Ascending aorta (tissue), 2 donors: Measurements from ENCODE around the gene TRAPPC1. TPM values are rescaled to one million over a fixed set of nuclear protein-coding genes. Genes with fewer than 3 reads are reported as not detected.

Source experiments
- DNase-seq, 2 donors: peaks; one replicate each; pipeline ENCODE4 v3.0.0-alpha.2; 2019; ENCODE audit warnings: low spot score in 2 of 2
- H3K27ac ChIP-seq, 2 donors: fragments of 200-600 bp; sonication (generic); one replicate each; pipeline ENCODE4 v1.5.1; 2016 to 2017; ENCODE audit warnings: mild to moderate bottlenecking in 1 of 2
- H3K27me3 ChIP-seq: fragments of 200-600 bp; sonication (generic); one replicate; pipeline ENCODE4 v1.5.1; 2017
- H3K36me3 ChIP-seq, 2 donors: fragments of 200-600 bp; sonication (generic); one replicate each; pipeline ENCODE4 v1.5.1; 2016
- H3K4me1 ChIP-seq, 2 donors: fragments of 200-600 bp; sonication (generic); one replicate each; pipeline ENCODE4 v1.5.1; 2016 to 2017; ENCODE audit warnings: mild to moderate bottlenecking in 1 of 2
- H3K4me3 ChIP-seq, 2 donors: fragments of 200-600 bp; sonication (generic); one replicate each; pipeline ENCODE4 v1.5.1; 2016 to 2017; ENCODE audit warnings: mild to moderate bottlenecking in 1 of 2
- H3K9me3 ChIP-seq, 2 donors: fragments of 200-600 bp; sonication (generic); one replicate each; pipeline ENCODE4 v1.5.1; 2016
- intact Hi-C: fragments of 100-400 bp; cut with DNase I; formaldehyde crosslinking; loops from one replicate; pipeline ENCODE4 v1.15.1; 2023
- total RNA-seq: library from RNA; depleted of rRNA; stranded (reverse); fragments of >200 nt; gene quantifications from one replicate; pipeline ENCODE4 v1.1.0, GENCODE V29; 2016
- TF ChIP-seq, protein P1 (sequence below), 3 experiments: fragments of 200-600 bp in 2 of 3; fragments of 450-650 bp in 1 of 3; sonication (generic) in 2 of 3; IDR thresholded peaks; one replicate each; pipeline ENCODE4 v1.5.1; 2016 to 2019; ENCODE audit warnings: antibody characterized with exemption in 3 of 3, mild to moderate bottlenecking in 1 of 3, moderate library complexity in 1 of 3

TRAPPC1 gene
- total RNA-seq, 1 donor from 2014 or later, result 36.0 TPM

DNA sequence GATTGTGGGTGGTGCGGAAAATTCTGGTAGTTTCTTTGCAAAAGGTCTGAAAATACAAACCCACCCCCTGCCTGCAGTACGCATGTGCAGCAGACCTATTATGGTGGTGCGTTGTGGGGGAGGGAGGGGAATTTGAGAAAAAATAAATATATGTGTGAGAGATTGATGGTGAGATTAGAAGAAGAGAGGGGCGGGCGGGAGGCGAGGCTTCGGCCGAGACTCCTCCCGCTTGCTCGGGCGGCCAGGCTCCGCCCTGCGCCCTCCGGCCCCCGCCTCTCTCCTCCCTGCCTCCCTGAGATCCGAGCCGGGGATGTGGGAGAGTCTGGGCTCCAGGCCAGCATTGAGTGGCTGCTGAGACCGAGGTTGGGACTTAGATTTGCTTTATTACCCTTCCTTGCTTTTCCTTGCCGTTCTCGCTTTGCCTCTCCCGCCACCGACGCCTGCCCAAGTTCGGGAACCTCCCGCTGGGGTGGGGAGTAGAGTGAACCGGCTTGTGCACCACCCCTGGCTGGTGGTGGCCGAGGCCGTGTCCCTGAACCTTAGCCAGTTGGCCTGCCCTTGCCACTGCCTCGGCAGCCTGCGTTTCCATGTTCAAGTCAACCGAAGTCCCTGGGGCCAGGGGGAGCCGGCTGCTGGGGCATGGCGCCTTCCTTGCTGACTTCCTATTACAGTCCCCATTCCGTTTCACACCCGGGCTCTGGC is 44.1 kb downstream of the TRAPPC1 start:
- Histone ChIP-seq H3K4me3 (peak overlapping the region; percentile 77 to 95), H3K4me1 (peaks cover 19 to 28% of the 10 kb centered on the region in 2 donors), H3K27ac (peak overlapping the region; percentile 90 to 91), H3K36me3 (peaks cover 6 to 17% of the 10 kb centered on the region in 2 donors), H3K27me3 (no peaks in the 10 kb centered on the region), H3K9me3 (no peaks in the 10 kb centered on the region)
- peak; percentile 65 to 95 for DNase-seq
- intact Hi-C loops, result loop anchor here (1.0 to 2.0 kb wide), 5 partner anchors 25 to 53 kb away; partner anchors contain the start of genes CNTROB, KDM6B and NAA38
- TF ChIP-seq, protein P1, sequence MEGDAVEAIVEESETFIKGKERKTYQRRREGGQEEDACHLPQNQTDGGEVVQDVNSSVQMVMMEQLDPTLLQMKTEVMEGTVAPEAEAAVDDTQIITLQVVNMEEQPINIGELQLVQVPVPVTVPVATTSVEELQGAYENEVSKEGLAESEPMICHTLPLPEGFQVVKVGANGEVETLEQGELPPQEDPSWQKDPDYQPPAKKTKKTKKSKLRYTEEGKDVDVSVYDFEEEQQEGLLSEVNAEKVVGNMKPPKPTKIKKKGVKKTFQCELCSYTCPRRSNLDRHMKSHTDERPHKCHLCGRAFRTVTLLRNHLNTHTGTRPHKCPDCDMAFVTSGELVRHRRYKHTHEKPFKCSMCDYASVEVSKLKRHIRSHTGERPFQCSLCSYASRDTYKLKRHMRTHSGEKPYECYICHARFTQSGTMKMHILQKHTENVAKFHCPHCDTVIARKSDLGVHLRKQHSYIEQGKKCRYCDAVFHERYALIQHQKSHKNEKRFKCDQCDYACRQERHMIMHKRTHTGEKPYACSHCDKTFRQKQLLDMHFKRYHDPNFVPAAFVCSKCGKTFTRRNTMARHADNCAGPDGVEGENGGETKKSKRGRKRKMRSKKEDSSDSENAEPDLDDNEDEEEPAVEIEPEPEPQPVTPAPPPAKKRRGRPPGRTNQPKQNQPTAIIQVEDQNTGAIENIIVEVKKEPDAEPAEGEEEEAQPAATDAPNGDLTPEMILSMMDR (IDR thresholded peaks at IDR 0.05), result no peak

DNA sequence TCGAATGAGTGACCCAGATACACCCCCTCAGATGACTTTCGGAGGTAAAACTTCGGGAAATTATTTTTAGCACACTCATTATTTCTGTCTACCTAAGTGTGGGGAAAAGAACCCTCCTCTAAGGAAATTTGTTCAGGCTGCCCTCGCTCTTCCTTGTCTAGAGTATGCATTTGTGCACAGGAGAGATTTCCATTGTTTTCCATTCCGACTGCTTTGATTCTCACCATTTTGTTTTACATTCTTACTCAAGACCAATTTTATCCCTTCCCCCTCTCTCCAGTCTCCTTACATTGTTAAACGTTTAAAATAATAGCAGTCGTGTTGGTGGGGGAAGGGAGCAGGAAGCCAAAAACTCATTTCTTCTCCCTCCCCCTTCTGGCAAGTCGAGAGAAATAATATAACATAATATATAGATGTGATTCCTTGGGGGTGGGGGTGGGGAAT is 44.7 kb downstream of the TRAPPC1 start:
- Histone ChIP-seq H3K27me3 (no peaks in the 10 kb centered on the region), H3K36me3 (peaks cover 6 to 16% of the 10 kb centered on the region in 2 donors), H3K27ac (peak overlapping the region; percentile 90 to 91), H3K4me3 (peak overlapping the region; percentile 77 to 95), H3K4me1 (peaks cover 19 to 28% of the 10 kb centered on the region in 2 donors), H3K9me3 (no peaks in the 10 kb centered on the region)
- intact Hi-C loops, result loop anchor here (1.0 to 2.0 kb wide), 3 partner anchors 30 to 52 kb away; partner anchors contain the start of genes CNTROB, KDM6B and NAA38
- DNase-seq, result no peak
- TF ChIP-seq, protein P1 (IDR thresholded peaks at IDR 0.05), result no peak

DNA sequence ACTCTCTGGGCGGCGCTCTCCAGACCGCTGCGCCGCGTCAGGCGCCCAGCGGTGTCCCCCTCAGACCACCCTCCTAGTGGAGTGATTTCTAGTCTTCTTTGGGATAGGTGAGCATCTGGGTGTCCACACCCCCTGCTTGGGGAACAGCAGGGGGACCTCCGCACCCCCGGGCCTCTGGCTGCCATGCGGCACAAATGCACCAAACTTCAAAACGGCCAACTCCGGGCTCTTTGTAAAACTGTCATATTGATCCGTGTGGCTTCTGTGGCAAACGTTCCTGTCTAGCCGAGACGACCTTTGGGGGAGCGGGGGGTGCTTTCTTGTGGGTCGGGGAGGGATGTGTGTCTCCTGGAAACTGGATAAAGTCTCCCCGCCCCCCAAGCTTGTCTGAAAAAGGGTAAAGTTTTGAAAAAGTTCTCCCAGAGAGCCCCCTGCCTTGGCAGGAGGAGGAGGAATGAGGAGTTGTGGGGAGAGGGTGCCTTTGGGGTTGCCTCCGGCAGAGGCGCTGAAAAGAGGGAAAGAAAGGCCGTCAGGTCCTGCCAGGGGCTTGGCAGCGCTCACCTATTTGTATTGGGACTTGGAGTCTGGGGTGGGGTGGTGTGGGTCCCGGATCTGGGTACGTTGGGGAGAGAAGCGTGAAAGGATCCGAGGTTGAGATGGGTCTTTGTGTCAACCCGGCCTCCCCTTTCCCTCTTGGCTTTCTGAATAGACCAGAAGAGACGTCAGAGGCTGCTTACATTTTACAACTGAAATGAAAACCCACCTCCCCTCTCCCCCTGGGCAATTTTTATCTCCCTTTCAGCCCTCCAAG is 45.3 kb downstream of the TRAPPC1 start:
- Histone ChIP-seq H3K27me3 (no peaks in the 10 kb centered on the region), H3K4me3 (peak overlapping the region; percentile 77 to 95), H3K27ac (peak overlapping the region; percentile 90 to 91), H3K4me1 (peaks cover 19 to 28% of the 10 kb centered on the region in 2 donors), H3K36me3 (peaks cover 3 to 10% of the 10 kb centered on the region in 2 donors), H3K9me3 (no peaks in the 10 kb centered on the region)
- TF ChIP-seq, protein P1 (IDR thresholded peaks at IDR 0.05), result no peak
- intact Hi-C loops, result loop anchor here (1.0 to 2.0 kb wide), 3 partner anchors 29 to 52 kb away; partner anchors contain the start of genes CNTROB, KDM6B and NAA38
- no peak for DNase-seq

DNA sequence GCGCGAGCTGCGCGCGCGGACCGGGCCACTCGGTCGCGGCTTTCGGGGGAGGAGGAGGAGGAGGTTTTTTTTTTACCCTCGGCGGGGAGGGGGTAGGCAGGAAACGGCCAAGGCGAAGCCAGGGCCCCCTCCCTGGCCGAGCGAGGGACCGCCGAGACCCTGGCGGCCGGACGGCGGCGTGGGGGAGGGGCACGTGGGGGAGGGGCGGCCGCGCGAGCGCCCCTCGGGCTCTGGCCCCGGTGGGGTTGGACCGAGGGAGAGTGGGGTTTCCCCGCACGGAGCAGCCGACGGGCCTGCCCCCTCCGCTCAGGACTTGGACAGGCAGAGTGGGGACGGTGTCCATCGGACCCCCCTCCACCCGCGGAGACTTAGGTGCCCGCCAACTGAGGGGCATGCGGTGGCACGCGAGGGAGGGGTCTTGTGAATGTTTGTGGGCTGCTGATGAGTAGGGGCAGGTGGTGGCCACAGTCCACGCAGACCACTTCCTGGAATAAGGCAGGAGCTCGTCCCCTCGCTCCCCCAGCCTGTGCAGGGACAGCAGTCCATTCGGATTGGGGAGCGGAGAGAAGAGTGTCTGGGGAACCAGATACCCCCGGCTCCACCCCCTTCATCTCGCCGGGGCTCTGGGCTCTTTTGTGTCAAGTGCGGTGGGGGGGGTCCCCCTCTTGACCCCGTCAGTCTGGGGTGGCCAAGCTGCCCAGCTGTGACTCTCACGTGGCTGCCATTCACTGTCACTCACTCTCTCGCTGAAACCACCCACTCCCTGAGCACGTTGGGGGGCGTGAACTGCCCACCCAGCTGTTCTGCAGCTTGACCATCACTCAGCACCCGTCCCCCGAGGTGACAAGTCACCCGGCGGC is 46.1 kb downstream of the TRAPPC1 start:
- H3K4me1 ChIP-seq, result peaks cover 19 to 28% of the 10 kb centered on the region in 2 donors

More for the DNA sequence above, 46.1 kb downstream of the TRAPPC1 start:
- DNase-seq, result peak in 1 of 2 donors; percentile 72
- intact Hi-C loops, result loop anchor here (2.0 kb wide), 1 partner anchor 51 kb away; the partner anchor contains the start of gene KDM6B
- no peaks in the 10 kb centered on the region for H3K9me3 ChIP-seq
- H3K4me3 ChIP-seq, result peak overlapping the region; percentile 77 to 95
- peaks cover 0 to 5% of the 10 kb centered on the region in 2 donors for H3K36me3 ChIP-seq
- no peaks in the 10 kb centered on the region for H3K27me3 ChIP-seq
- H3K27ac ChIP-seq, result peak overlapping the region; percentile 90 to 91
- TF ChIP-seq, protein P1 (IDR thresholded peaks at IDR 0.05), result no peak
